ENCODE data around the gene TNFSF11.

The TNFSF11 gene

GRCh38 chr13:42653679-42654078, 79.7 kb downstream of the TNFSF11 start:
- DNase-seq (ENCODE audit: low spot score): no peak

- no peak for DNase-seq (ENCODE audit: low spot score)
Observed at GRCh38 chr13:42654212-42654611, 80.3 kb downstream of the TNFSF11 start.

GRCh38 chr13:42654722-42655121, 80.8 kb downstream of the TNFSF11 start:
- DNase-seq (ENCODE audit: low spot score): no peak

GRCh38 chr13:42656161-42656560, 82.2 kb downstream of the TNFSF11 start:
- no peak for DNase-seq (ENCODE audit: low spot score)

GRCh38 chr13:42656958-42657357, 83.0 kb downstream of the TNFSF11 start:
- no peak for DNase-seq (ENCODE audit: low spot score)

Measured in HuH-7.5 (cell line).